ENCODE measurements around the gene WDR74. TPM values are rescaled to one million over a fixed set of nuclear protein-coding genes. Genes with fewer than 3 reads are reported as not detected.

Gene WDR74
- total and polyA plus RNA-seq, 9 of the 15 experiments (the other 6 are each of a cell fraction or from before 2014, with no cell fraction given) = 32.7 to 210 (median 114) TPM

- TF ChIP-seq MTA1 (IDR thresholded peaks at IDR 0.05; ENCODE audit: borderline replicate concordance) (peak; percentile 99), NR2C1 (IDR thresholded peaks at IDR 0.05) (no peak), NR2C1 (tag; IDR thresholded peaks at IDR 0.05) (peak; percentile 30), PHF20 (IDR thresholded peaks at IDR 0.05; ENCODE audit: partially characterized antibody) (peak; percentile 96), HLTF (IDR thresholded peaks at IDR 0.05) (0 out of 2 replicates have a peak, but pooled peaks have one; percentile 14), TAF9B (IDR thresholded peaks at IDR 0.05; ENCODE audit: partially characterized antibody) (peak; percentile 92), MBD2 (IDR thresholded peaks at IDR 0.05; ENCODE audit: borderline replicate concordance, low read depth) (peak; percentile 79; the same call in 1 of the 2 replicates), ZZZ3 (IDR thresholded peaks at IDR 0.05) (no peak), KLF6 (CRISPR knock-in tag; IDR thresholded peaks at IDR 0.05; ENCODE audit: borderline replicate concordance) (no peak)
- TF ChIP-seq, protein P1, sequence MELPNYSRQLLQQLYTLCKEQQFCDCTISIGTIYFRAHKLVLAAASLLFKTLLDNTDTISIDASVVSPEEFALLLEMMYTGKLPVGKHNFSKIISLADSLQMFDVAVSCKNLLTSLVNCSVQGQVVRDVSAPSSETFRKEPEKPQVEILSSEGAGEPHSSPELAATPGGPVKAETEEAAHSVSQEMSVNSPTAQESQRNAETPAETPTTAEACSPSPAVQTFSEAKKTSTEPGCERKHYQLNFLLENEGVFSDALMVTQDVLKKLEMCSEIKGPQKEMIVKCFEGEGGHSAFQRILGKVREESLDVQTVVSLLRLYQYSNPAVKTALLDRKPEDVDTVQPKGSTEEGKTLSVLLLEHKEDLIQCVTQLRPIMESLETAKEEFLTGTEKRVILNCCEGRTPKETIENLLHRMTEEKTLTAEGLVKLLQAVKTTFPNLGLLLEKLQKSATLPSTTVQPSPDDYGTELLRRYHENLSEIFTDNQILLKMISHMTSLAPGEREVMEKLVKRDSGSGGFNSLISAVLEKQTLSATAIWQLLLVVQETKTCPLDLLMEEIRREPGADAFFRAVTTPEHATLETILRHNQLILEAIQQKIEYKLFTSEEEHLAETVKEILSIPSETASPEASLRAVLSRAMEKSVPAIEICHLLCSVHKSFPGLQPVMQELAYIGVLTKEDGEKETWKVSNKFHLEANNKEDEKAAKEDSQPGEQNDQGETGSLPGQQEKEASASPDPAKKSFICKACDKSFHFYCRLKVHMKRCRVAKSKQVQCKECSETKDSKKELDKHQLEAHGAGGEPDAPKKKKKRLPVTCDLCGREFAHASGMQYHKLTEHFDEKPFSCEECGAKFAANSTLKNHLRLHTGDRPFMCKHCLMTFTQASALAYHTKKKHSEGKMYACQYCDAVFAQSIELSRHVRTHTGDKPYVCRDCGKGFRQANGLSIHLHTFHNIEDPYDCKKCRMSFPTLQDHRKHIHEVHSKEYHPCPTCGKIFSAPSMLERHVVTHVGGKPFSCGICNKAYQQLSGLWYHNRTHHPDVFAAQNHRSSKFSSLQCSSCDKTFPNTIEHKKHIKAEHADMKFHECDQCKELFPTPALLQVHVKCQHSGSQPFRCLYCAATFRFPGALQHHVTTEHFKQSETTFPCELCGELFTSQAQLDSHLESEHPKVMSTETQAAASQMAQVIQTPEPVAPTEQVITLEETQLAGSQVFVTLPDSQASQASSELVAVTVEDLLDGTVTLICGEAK (IDR thresholded peaks at IDR 0.05) = peak; percentile 88
- TF ChIP-seq, protein P1 (CRISPR knock-in tag; IDR thresholded peaks at IDR 0.05) = no peak
These were observed at the start of gene WDR74 (continued) for GRCh38 chr11:62839050-62839945.

Measured in K562 (cell line).